ENCODE data around the gene TENM4.

GRCh38 chr11:79221444-79222130 lies 219.2 kb downstream of the TENM4 start:
- no peak for TF ChIP-seq TAF1 (IDR thresholded peaks at IDR 0.05; ENCODE audit: low read depth)
- no peak for TF ChIP-seq CTCF (IDR thresholded peaks at IDR 0.05; ENCODE audit: poor library complexity, severe bottlenecking)
